Measurements from ENCODE around the gene DZIP1L.

- TF ChIP-seq RARB (CRISPR knock-in tag; IDR thresholded peaks at IDR 0.05) (no peak), POU6F1 (CRISPR knock-in tag; IDR thresholded peaks at IDR 0.05; ENCODE audit: borderline replicate concordance, low read depth) (no peak), ZNF8 (CRISPR knock-in tag; IDR thresholded peaks at IDR 0.05) (no peak), ARNTL (CRISPR knock-in tag; IDR thresholded peaks at IDR 0.05; ENCODE audit: borderline replicate concordance, low read depth) (no peak), TCF4 (CRISPR knock-in tag; IDR thresholded peaks at IDR 0.05; ENCODE audit: borderline replicate concordance) (no peak), GLIS3 (CRISPR knock-in tag; IDR thresholded peaks at IDR 0.05) (no peak), PATZ1 (CRISPR knock-in tag; IDR thresholded peaks at IDR 0.05; ENCODE audit: borderline replicate concordance) (no peak), OSR1 (CRISPR knock-in tag; IDR thresholded peaks at IDR 0.05) (no peak), BACH2 (CRISPR knock-in tag; IDR thresholded peaks at IDR 0.05; ENCODE audit: borderline replicate concordance) (no peak), ISL1 (CRISPR knock-in tag; IDR thresholded peaks at IDR 0.05) (no peak), CSDC2 (CRISPR knock-in tag; IDR thresholded peaks at IDR 0.05) (no peak), PPARA (CRISPR knock-in tag; IDR thresholded peaks at IDR 0.05; ENCODE audit: borderline replicate concordance) (no peak), SNAI2 (CRISPR knock-in tag; IDR thresholded peaks at IDR 0.05) (no peak)
Observed at GRCh38 chr3:138078901-138079344, 36.5 kb downstream of the DZIP1L start.
